HG03159 (cell line): ENCODE results near the gene GAP43.
A peak's percentile ranks its signal among the peaks of the same experiment; 100 is the strongest.

Source experiments
- ATAC-seq: cut with Tn5 transposase; IDR thresholded peaks from one replicate; pipeline ENCODE4 v1.9.1; 2021; ENCODE audit warnings: mild to moderate bottlenecking, moderate library complexity; ENCODE audit not compliant: unreplicated experiment

Gene GAP43

GRCh38 chr3:115626721-115627120, 3.4 kb downstream of the GAP43 start:
- no peak for ATAC-seq

GRCh38 chr3:115627180-115628074, 4.1 kb downstream of the GAP43 start:
- peak; percentile 87 for ATAC-seq

GRCh38 chr3:115628075-115628412, 4.7 kb downstream of the GAP43 start:
- ATAC-seq, result peak; percentile 48

- no peak for ATAC-seq
These were observed 7.5 kb downstream of the GAP43 start for GRCh38 chr3:115630850-115631249.

- ATAC-seq, result no peak
These were observed 8.7 kb downstream of the GAP43 start for GRCh38 chr3:115632026-115632425.

- no peak for ATAC-seq
These were observed 10.2 kb downstream of the GAP43 start for GRCh38 chr3:115633467-115633866.

- no peak for ATAC-seq
These were observed 10.7 kb downstream of the GAP43 start for GRCh38 chr3:115634052-115634451.

- ATAC-seq, result no peak
These were observed 12.1 kb downstream of the GAP43 start for GRCh38 chr3:115635406-115635805.

GRCh38 chr3:115638241-115638640, 14.9 kb downstream of the GAP43 start:
- ATAC-seq, result no peak

GRCh38 chr3:115638991-115639390, 15.7 kb downstream of the GAP43 start:
- no peak for ATAC-seq

- ATAC-seq, result no peak
These were observed 21.1 kb downstream of the GAP43 start for GRCh38 chr3:115644391-115644790.

GRCh38 chr3:115646027-115646690, 22.8 kb downstream of the GAP43 start:
- ATAC-seq, result no peak

GRCh38 chr3:115648559-115648958, 25.2 kb downstream of the GAP43 start:
- no peak for ATAC-seq

GRCh38 chr3:115651087-115651486, 27.8 kb downstream of the GAP43 start:
- peak; percentile 70 for ATAC-seq

- no peak for ATAC-seq
These were observed 28.3 kb downstream of the GAP43 start for GRCh38 chr3:115651599-115651998.

- ATAC-seq, result peak; percentile 80
These were observed 29.4 kb downstream of the GAP43 start for GRCh38 chr3:115652738-115653137.

GRCh38 chr3:115655761-115656282, 32.5 kb downstream of the GAP43 start:
- ATAC-seq, result no peak

- no peak for ATAC-seq
These were observed 33.9 kb downstream of the GAP43 start for GRCh38 chr3:115657168-115657567.

GRCh38 chr3:115658032-115658336, 34.7 kb downstream of the GAP43 start:
- ATAC-seq, result no peak

GRCh38 chr3:115658337-115659181, 35.2 kb downstream of the GAP43 start:
- ATAC-seq, result peak; percentile 90
